Activated T-cell treated with anti-CD3 and anti-CD28 coated beads, Interleukin-2, amount 50 U/mL, for 48 hours (primary cell): ENCODE results near the gene DLX4.

ENCODE experiments used
- DNase-seq, 2 experiments: peaks; one replicate each; pipeline ENCODE4 v3.0.0-alpha.2; 2020

DLX4 gene, protein sequence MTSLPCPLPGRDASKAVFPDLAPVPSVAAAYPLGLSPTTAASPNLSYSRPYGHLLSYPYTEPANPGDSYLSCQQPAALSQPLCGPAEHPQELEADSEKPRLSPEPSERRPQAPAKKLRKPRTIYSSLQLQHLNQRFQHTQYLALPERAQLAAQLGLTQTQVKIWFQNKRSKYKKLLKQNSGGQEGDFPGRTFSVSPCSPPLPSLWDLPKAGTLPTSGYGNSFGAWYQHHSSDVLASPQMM

DNA sequence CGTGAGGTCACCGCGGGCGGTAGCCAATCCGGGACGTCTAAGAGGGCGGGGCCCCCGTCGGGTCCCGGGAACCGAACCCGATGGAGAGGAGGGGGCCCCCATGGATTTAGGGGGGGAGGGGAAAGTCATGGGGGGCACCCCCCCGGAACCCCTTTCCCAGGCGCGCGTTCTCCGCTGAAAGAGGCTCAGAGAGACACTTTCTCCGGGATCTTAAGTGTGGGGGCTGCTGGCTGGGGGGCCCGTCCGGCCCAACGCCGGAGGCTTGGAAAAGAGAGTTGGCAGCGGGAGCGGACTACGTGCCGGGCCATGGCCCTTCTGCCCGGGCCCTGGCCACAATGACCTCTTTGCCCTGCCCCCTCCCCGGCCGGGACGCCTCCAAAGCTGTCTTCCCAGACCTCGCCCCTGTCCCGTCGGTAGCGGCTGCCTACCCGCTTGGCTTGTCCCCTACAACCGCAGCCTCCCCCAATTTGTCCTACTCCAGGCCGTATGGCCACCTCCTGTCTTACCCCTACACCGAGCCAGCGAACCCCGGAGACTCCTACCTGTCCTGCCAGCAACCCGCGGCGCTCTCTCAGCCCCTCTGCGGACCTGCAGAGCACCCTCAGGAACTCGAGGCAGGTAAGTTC, at the start of gene DLX4:
Gene DLX4 (plus strand): TSS at position 57 of the 626 bp plus-strand sequence. CDS start 279 bp downstream, at position 336.
- DNase-seq: peak in 1 of 2 experiments; percentile 31

DNA sequence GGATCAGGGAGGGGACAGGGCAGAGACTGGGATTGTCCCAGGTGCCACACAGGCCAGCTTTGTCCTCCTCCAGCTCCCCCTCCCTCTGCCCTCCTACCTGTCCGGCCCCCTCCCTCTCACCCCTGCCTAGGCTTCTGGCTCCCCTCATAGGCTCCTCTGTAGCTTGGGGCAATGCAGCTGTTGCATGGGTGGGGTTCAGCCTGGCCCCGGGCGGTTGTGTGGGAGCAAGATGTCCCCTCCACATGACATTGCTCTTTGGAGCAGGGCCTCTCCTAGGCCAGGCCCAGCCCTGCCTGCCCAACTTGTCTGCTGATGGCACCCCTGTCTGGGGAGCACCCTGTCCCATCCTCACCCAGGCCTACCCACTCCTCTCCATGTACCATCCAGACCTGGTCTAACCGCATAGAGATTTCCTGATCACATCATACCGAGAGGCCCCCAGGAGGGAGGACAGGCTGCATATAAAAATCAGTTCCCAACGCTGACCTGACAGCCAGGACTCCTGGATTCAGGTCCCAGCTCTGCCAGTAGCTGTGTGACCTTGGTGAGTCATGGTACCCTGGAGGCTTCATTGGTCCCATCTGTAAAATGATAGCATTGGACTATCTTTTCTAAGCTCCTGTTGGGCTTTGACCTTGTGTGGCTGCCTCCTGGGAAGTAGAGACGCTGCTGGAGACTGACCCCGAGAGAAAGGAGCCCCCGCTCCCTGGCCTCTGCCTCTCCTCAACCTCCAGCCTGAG, 48.8 kb upstream of the DLX4 start:
- no peak for DNase-seq

DNA sequence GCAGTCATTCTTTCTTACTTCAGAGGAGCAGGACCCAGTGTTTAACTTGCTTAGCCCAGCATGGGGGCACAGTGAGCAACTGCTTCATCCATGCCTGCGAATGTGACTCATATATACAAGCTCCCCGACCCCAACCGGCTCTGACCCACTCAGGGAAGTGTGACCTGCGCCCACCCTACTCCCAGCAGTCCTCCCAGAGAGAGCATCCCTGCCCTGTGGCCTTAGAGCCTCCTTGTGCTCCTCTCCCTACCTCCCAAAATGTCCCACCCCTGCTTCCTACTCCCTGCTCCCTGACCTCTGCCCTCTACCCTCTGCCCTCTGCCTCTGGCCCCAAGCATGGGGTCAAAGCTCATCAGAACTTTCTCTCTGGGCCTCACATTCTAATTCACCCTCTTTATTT, 46.9 kb upstream of the DLX4 start:
- DNase-seq: no peak

DNA sequence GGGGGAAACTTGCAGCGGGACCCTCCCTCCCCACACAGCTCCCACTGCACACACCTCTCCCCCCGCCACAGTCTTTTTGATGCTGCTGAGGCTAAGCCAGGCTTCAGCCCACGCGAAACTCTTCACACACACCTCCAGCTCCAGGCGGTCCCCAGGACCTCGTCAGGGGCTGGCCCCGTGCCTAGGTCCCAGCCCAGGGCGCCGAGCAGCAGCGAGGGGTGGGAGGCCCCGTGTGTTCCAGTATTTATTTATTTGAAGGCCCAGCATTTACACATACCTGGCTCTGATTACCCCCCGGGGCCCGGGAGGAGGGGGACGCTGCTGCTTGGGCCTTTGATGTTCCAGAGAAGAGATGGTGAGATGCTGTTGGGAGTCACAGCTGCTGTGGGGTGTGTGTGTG, 44.9 kb upstream of the DLX4 start:
- no peak for DNase-seq

DNA sequence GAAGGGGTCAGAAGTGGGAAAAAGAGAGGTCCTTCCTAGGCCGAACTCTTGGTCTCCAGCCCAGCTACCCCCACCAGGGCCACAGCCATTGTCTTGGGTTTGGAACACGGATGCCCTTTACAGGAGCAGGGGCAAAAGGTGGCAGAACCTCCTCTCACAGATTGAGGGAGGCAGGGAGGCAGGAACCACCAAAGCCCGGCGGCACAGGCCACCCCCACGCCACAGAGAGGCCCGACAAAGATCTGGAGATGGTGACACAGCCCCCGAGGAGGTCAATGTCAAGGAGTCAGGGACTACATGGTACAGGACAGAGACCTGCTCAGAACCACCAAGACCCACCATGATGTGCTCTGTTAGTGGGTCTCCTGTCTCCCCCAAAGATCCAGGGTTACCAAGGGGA, 44.4 kb upstream of the DLX4 start:
- no peak for DNase-seq

DNA sequence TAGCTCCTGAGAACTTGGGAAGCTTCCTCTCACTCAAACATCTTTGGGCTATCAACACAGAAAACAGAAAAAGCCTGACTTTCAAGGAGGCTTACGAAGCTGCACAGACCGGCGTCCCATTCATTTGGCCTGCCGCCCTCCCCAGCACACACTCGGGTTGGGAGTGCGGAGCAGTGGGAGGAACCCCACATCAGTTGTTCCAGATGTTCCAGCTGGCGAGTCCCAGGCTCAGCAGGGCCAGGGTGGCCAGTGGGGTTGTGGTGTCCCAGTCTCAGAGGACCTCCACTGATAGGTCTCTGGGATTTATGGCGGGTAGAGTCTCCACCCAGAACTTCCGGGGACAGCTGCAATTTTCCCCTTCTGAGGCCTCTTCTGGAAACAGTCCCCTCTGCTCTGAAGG, 43.1 kb upstream of the DLX4 start:
- no peak for DNase-seq

DNA sequence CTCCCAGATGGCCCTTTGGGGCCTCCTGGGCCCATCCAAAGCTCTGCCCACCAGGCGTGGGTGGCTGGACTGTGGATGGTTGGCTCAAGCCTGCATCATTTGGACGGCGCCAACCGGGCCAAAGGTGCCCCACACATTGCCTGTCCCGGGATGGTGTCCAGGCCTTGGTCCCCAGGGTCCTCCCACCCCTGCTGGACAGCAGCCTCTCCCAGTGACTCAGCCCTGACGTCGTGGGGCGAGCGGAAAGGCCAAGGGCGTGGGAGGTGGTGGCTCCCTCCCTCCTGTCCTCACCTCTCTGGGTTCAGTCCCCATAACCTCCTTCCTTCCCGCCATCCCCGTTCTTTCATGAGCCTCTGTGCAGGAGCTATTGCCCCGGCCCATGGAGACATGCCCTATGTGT, 42.1 kb upstream of the DLX4 start:
- no peak for DNase-seq

DNA sequence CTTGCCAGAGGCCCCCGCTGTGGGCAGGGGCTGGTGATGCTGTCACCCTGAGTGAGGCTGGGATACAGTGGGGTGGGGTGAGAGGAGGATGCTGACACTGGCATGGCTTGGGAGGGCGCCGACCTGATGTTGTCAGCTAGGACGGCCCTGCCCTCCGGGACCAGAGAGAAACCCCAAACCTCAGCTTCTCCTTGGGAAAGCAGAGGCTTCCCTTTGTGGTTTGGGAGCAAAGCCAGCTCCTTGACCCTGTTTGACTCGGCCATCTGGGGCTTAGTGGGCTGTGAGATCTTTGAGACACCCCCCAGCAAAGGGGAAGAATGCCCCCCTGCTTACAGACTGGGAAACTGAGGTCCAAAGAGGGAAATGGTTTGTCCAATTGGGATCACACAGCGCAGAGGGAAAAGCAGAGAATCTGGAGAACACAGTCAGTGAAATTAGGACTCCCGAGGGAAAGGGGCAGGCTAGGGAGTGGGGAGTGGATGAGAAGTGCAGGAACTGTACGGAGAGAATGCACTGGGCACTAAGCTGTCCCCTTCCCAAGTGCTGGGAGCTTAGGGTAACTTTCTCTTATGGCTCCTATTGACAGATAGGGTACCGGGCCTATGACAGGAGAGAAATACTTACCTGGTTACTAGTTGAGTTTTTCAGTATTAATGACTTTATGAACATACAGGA, 40.7 kb upstream of the DLX4 start:
- no peak for DNase-seq

DNA sequence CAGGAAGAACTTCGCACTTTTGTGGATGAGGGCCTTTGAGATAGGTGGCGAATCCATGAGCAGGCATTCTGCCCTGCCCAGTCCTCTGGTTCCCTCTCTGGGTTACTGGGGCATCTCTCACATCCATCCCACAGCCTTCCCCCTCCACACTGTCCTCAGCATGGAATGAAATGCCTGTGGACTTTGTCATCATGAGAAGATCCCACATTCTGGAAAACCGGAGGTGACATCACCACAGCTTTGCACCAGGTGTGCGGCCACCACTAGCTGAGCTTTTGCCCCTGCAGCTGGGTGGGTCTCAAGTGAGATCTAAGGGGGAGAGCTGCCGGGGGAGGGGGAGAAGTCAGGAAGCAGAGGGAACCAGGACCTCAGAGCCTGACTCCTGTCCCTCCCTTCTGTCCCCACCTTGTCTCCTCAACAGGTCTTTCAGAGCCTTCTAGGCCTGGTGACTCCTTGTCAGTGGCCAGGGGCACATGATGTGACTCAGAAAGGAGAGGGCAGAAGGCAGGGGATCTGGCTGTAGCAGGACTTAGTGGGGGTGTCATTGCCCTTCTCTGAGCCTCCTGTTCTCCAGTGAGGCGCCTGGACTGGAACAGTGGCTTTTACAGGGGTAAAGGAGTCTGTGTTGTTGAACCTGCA, 40.0 kb upstream of the DLX4 start:
- no peak for DNase-seq

DNA sequence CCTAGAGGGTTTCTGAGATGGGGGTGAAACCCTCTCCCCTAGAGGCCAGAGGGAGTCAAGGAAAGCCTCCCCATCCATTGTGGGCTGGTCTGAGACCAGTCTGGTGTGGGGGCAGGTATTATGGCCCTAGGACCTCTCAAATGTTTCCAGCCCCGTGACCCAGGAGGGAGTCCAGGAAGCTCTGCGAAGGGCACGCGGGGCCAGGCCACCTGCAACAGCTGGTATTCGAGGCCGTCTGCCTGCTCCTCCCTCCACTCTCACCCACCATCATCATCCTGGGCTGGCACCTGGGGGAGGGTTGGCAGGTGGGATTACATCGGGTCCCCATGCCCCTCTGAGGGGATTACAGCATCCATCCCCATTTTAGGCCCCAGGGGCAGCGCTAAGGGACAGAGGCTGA, 38.1 kb upstream of the DLX4 start:
- DNase-seq: no peak

DNA sequence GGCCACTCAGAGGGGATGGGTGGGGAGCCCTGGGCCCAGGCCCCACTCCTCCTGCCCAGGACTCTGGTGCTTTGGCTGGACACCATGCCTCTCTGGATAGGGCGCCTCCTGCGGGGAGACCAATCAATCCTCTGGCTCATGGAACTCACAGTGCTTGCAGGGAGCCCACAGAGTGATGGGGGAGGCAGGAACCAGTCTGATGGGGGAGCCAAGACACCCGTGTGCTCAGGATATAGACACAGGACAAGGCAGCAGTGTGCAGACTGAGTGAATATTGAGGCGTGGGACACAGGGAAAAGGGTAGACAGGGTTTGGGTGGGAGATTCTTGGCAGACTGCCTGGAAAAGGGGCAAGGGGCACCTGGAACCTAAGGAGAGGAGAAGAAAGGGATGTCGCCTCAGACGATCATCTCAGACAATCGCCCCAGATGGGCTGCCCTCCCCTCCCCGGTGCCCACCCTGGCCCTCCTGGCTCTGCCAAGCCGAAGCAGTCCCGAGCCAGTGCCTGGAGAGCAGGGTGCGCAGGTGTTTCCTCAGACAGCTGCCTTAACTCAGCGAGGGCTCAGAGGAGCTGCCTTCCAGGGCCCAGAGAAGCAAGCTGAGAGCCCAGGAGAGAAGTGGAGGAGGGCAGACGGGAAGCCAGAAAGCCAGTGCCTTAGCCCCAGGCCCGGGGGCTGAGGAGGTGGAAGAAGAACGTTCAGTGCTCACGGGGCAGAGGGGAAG, 37.4 kb upstream of the DLX4 start:
- no peak for DNase-seq

DNA sequence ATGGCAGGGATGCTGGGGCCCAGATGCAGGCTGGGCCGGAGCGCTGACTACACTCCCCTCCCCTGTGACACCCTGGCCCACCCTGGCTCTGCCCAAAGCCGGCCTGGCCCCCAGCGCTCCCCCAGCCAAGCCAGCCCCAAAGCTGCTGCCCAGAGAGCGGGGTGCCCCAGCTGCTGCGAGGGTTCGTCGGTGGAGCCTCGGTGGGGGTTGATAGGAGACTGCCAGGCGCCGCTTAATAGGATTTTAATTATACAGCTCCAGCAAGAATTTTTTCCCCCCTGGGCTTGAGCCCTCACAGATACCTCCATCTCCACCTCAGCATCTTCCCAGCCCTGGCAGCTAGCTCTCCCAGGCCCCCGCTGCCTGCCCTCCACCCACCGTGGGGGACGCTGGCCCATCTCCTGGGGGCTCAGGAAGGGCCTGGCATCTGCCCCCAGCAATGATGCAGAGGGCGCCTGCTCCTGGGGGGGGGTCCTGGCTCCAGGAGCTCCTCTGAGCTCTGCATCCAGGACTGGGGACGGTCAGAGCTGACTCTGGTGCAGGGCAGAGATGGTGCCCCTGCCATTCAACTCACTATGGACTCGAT, 36.8 kb upstream of the DLX4 start:
- no peak for DNase-seq

DNA sequence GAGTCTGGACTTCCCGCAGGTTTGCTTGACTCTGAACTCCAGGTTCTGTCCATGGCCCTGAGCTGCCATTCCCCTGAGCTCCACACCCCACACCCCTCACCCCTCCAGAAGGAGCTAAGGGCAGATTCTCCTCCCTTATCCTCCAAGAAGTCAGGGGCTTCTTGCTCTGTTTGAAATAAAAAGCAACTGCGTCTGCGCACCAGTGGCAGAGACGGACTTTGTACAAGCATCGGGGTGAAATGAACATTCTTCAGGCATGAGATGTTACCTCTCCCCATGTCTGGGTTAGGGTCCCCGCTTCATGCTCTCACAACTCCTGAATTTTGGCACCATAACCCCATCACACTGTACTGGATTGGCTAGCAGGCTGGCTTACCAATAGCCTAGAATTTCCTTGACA, 36.1 kb upstream of the DLX4 start:
- no peak for DNase-seq

DNA sequence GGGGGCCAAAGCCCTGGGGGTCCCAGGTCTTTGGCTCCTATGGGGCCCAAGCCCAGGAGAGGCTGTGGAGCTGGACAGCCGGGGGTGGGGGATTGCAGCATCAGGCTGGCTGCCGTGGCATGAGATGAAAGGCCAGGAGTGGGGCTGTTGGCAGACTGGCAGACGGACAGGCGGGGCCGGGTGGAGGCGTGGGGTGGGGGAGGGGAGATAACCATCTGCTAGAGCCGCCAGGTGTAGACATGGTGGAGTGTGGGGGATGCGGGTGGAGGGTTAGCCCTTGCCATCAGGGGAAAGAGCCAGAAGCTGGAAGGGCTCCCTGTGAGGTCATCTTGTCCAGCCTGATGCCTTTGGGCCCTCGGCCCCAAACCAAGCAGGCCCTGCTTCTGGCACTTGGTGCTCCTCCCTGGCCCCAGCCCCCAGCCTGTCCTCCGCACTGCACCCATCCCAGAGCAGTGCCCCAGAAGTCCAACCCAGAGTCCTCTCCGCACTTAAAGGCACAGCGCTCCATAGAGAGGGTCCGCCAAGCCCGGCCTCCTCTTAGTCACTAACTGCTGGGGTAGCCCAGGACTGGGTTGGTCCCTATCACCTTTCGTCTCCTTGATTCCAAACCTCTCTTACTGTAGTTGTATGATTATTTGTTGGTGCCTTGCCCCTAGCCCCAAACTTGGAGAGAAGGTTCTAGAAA, 33.3 kb upstream of the DLX4 start:
- DNase-seq: no peak

DNA sequence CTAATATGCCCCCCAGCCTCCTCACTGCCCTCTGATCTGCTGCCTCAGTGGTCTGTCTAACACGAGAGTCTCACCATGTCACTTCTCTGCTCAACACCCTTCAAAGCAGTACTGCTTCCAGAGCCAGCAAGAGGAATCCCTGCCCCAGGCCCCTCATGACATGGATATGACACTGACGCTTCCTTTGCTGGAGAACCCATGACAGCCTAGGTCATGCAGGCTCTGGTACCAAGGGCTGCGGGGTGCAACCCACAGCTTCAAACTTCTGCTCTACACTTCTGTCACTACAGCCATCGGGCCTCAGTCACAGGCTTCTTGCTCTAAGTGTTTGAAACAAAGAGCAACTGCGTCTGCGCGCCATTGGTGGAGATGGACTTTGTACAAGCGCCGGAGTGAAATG, 32.6 kb upstream of the DLX4 start:
- no peak for DNase-seq

DNA sequence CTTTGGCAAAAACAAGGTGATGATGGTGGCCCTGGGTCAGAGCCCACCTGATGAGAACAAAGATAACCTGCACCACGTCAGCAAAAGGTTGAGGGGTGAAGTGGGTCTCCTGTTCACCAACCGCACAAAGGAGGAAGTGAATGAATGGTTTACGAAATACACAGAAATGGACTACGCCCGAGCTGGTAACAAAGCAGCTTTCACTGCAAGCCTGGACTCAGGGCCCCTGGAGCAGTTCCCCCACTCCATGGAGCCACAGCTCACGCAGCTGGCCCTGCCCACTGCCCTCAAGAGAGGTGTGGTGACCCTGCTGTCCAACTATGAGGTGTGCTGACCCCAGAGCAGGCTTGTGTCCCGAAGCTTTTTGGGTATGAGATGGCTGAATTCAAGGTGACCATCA, 29.7 kb upstream of the DLX4 start:
- DNase-seq: no peak

DNA sequence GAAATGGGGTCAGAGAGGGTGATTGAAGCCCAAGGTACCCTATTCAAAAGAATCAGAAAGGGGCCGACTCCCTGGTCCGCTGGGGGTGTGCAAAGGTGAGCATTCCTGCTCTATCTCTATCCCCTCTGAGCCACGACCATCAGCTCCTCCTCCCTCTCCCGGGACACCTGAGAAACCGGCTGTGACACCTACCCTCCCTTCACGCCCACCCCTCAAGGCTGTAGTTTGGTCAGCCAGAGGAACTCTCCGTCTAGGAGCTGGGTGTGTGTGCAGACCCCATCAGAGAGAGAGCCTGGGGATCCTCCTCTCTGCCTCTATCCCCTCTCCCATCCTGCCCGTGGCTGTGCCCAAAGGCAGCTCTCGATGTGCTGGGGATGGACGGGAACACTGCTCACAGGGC, 27.6 kb upstream of the DLX4 start:
- no peak for DNase-seq

DNA sequence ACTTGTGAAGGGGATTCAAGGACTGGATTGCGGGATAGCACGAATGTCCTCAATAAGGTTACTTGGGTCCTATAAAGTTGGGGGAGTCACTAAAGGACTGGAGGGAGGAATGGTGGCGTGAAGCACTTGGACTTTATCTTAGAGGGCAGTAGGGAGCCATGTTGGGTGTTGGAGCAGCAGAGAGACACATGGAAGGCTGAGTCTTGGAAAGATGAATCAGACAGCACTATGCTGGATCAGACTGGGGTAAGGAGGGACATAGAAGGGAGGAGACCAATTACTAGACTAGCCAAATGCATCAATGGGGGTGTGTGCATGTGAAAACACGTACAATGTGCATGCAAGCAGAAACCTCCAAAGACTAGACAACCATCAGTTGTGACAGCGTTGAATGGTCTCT, 26.0 kb upstream of the DLX4 start:
- no peak for DNase-seq

DNA sequence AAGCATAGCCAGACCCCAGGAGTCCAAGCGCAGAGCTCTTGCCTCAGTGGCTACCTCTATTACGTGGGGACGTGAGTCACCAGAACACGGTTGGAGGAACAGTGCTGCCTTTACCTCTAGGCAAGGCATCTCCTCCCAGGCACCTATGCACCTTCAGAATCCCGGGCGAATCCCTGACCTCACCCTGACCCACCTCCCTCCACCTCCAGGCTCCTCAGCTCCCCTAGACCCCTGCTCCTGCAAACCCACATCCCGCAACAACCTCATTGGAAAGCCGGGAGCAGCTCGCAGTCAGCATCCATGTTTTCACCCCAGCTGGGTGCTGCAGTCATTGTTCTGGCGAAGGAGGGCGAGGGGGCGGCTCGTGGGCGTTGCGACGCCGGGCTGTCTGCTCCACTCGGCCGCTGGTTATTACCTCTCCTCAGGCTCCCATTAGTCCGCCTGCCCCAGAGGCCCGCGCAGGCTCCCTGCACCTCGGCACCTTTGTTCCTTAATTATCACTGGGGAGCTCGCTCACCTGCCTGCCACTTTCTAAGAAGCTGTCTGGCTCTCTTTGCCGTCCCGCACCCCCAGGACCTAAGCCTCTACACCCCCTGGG, 24.6 kb upstream of the DLX4 start:
- DNase-seq: no peak

DNA sequence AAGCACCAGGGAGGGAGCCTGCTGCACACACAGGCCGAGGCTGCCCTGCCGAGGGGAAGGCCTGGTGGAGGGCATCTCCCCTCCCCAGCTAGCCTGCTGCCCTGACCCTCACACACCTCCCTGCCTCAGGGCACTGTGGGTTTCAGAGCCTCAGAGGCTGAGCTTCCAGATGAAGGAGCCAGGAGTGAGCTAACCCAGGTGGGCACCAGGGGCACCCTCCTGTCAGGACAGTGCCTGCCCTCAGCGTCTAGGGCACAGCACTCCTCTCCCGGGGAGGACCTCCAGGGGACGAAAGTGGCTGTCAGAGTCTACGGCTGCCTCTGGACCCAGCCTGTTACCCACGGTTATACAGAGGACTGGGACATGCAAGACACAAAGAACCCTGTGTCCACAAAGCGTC, 22.8 kb upstream of the DLX4 start:
- no peak for DNase-seq

DNA sequence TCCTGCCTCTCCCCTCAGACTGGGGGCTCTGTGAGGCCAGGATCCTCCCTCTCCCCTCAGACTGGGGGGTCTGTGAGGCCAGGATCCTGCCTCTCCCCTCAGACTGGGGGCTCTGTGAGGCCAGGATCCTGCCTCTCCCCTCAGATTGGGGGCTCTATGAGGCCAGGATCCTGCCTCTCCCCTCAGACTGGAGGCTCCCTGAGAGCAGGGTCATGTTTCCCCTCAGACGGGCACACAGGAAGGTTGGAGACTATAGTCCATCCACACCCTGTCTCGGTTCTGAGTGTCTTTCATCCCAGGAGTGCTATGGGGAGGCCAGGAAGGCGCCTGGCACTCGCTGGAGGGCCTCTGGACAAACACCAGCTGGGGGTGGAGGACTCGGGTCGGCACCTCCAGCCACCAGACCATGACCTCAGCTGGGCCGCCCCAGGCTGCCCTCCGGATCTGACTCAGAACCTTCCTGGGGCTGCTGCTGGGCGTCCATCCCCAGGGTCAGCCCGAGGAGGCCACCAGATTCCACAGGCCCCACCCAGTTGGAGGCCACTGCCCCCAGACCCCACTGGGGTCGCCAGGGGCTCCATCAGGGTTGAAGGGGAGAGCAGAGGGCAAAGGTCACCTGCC, 21.9 kb upstream of the DLX4 start:
- no peak for DNase-seq
